Activated T-cell treated with anti-CD3 and anti-CD28 coated beads, Interleukin-2, amount 50 U/mL, for 4 hours (primary cell): ENCODE data around the gene MXD3. TPM values are rescaled to one million over a fixed set of nuclear protein-coding genes. Genes with fewer than 3 reads are reported as not detected.
"Not testable (repeated sequence)": the region's sequence is repeated elsewhere in the genome, so short reads cannot be mapped to it uniquely, and the experiment has no call there.

Experiments
- ATAC-seq, 2 donors: fragments of 200-7000 bp; cut with Tn5 transposase; one replicate each; pipeline ENCODE4 v1.10.0; 2021
- DNase-seq: peaks from one replicate; pipeline ENCODE4 v3.0.0-alpha.2; 2020
- H3K27me3 Mint-ChIP-seq: one replicate; pipeline ENCODE4 v1.8.0; 2021; ENCODE audit warnings: low read depth, mixed read lengths
- H3K36me3 Mint-ChIP-seq: one replicate; pipeline ENCODE4 v1.8.0; 2022; ENCODE audit warnings: mixed read lengths; ENCODE audit not compliant: insufficient read depth
- H3K4me1 Mint-ChIP-seq: one replicate; pipeline ENCODE4 v1.8.0; 2021; ENCODE audit warnings: low read depth, mixed read lengths
- H3K4me3 Mint-ChIP-seq: one replicate; pipeline ENCODE4 v1.8.0; 2021; ENCODE audit warnings: mild to moderate bottlenecking, moderate library complexity, mixed read lengths
- H3K9me3 Mint-ChIP-seq: one replicate; pipeline ENCODE4 v1.8.0; 2021; ENCODE audit warnings: mixed read lengths
- total RNA-seq, 3 donors: library from RNA; stranded (reverse); gene quantifications; one replicate each; pipeline ENCODE4 v1.2.1, GENCODE V29; 2021

MXD3 gene
- total RNA-seq, 3 donors from 2014 or later = 3.7 to 5.1 (median 4.3) TPM

DNA sequence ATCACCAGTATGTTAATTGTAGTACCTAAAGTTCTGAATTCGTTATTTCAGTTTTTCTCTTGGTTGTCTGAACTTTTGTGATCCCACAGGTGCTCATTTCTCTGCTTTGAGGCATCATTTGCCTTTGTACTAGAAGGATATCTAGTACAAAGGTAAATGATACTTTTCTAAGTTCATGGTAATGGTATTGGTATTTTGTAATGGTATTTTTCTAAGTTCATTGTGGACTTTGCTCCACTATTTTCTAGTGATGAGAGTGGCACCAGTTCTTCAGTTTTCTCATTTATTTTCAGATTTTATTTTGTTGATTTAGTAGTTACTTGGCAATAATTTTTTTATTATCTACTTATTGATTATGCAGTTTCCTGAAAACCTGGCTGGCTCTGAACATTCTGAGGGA is 50.2 kb downstream of the MXD3 start:
- Mint-ChIP-seq H3K36me3 (peaks cover 49% of the 10 kb centered on the region), H3K4me1 (no peaks in the 10 kb centered on the region)
- DNase-seq = no peak

DNA sequence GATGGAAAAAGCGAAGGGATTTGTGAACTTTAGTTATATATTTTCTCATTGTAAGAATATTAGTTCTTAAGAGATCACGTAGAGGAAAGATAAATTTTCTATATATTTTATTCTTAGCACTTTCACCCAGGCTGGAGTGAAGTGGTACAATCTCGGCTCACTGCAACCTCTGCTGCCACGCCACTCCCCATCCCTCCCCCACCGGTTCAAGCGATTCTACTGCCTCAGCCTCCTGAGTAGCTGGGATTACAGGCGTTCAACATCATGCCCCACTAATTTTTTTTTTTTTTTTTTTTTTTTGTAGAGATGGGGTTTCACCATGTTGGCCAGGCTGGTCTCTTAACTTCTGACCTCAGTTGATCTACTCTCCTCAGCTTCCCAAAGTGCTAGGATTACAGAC is 50.7 kb downstream of the MXD3 start:
- DNase-seq = no peak
- no peaks in the 10 kb centered on the region for H3K9me3 Mint-ChIP-seq
- no peak overlapping the region for H3K4me3 Mint-ChIP-seq
- peaks cover 44% of the 10 kb centered on the region for H3K36me3 Mint-ChIP-seq
- no peaks in the 10 kb centered on the region for H3K4me1 Mint-ChIP-seq
- H3K27me3 Mint-ChIP-seq = no peaks in the 10 kb centered on the region
- no peak for ATAC-seq

More for the DNA sequence above, 50.2 kb downstream of the MXD3 start:
- no peak for ATAC-seq
- Mint-ChIP-seq H3K9me3 (no peaks in the 10 kb centered on the region), H3K27me3 (no peaks in the 10 kb centered on the region), H3K4me3 (no peak overlapping the region)

DNA sequence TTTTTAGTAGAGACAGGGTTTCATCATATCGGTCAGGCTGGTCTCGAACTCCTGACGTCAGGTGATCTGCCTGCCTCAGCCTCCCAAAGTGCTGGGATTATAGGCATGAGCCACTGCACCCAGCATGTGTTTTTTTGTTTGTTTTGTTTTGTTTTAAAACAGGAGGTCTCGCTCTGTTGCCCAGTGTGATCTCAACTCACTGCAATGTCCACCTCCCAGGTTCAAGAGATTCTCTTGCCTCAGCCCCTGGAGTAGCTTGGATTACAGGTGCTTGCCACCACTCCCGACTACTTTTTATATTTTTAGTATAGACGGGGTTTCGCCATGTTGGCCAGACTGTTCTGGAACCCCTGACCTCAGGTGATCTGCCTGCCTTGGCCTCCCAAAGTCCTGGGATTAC is 53.0 kb downstream of the MXD3 start:
- H3K4me1 Mint-ChIP-seq, H3K4me3 Mint-ChIP-seq, H3K27me3 Mint-ChIP-seq, ATAC-seq, DNase-seq, H3K9me3 Mint-ChIP-seq: not testable (repeated sequence)
- H3K36me3 Mint-ChIP-seq = peaks cover 39% of the 10 kb centered on the region

Other genes starting within 250 kb of the MXD3 start
- gene FGFR4, start 225.0 kb downstream of the MXD3 start, total RNA-seq = 1 to 10 TPM in 2 of 3 donors, under 1 TPM in 1; 0.98 to 3.5 (median 2.7) TPM
- gene NSD1, start 178.1 kb downstream of the MXD3 start, total RNA-seq = 10 to 100 TPM; 59.3 to 71.6 (median 67.6) TPM
- 10 to 100 TPM; 26.3 to 29.8 (median 27.5) TPM for gene RAB24, start 8.2 kb downstream of the MXD3 start, total RNA-seq
- 100 to 1,000 TPM; 293 to 372 (median 302) TPM for gene PRELID1, start 8.1 kb downstream of the MXD3 start, total RNA-seq
- 100 to 1,000 TPM; 120 to 129 (median 127) TPM for gene LMAN2, start 39.8 kb upstream of the MXD3 start, total RNA-seq
- gene RGS14, start 46.0 kb upstream of the MXD3 start, total RNA-seq = 10 to 100 TPM; 43.7 to 62.3 (median 46.2) TPM
- not detected for gene SLC34A1, start 72.5 kb upstream of the MXD3 start, total RNA-seq
- not detected for gene PFN3, start 88.8 kb upstream of the MXD3 start, total RNA-seq
- gene F12, start 97.7 kb upstream of the MXD3 start, total RNA-seq = 1 to 10 TPM; 1.7 to 5.7 (median 3.1) TPM
- 100 to 1,000 TPM; 140 to 163 (median 158) TPM for gene GRK6, start 114.8 kb upstream of the MXD3 start, total RNA-seq
- gene PRR7, start 134.9 kb upstream of the MXD3 start, total RNA-seq = 10 to 100 TPM; 11.7 to 19.8 (median 14.2) TPM
- gene DBN1, start 161.7 kb upstream of the MXD3 start, total RNA-seq = 10 to 100 TPM; 16.6 to 48.5 (median 21.6) TPM
- gene PDLIM7, start 185.7 kb upstream of the MXD3 start, total RNA-seq = 10 to 100 TPM; 18.0 to 22.1 (median 19.0) TPM
- 1 to 10 TPM; 8.2 to 9.2 (median 8.7) TPM for gene DOK3, start 197.9 kb upstream of the MXD3 start, total RNA-seq
- 100 to 1,000 TPM; 203 to 220 (median 207) TPM for gene DDX41, start 205.1 kb upstream of the MXD3 start, total RNA-seq
- 10 to 100 TPM; 54.7 to 63.7 (median 62.1) TPM for gene FAM193B, start 242.7 kb upstream of the MXD3 start, total RNA-seq